Kidney (tissue), 14 donors: ENCODE data around the gene TPM1. TPM values are rescaled to one million over a fixed set of nuclear protein-coding genes. Genes with fewer than 3 reads are reported as not detected.

Experiments used
- DNase-seq, 5 donors: peaks; one replicate each; pipeline ENCODE4 v3.0.0-alpha.2; 2013 to 2020
- FAIRE-seq: peaks from 2 replicates; lab custom pipeline; 2012; peaks lifted over from hg19 to GRCh38; lab: Jason Lieb, UNC
- H3K27ac ChIP-seq, 2 donors: one replicate each; pipeline ENCODE4 v1.7.0; 2013; ENCODE audit warnings: low read depth in 2 of 2, low read length in 2 of 2, inconsistent platforms in 1 of 2
- H3K27me3 ChIP-seq: one replicate; pipeline ENCODE4 v1.7.1; 2013; ENCODE audit warnings: low read length, inconsistent platforms; ENCODE audit not compliant: control insufficient read depth, insufficient read depth
- H3K36me3 ChIP-seq, 3 donors: one replicate each; pipeline versions ENCODE4 v1.7.0 to v1.7.1; 2013; ENCODE audit warnings: low read length in 3 of 3, control low read depth in 1 of 3, inconsistent platforms in 1 of 3; ENCODE audit not compliant: insufficient read depth in 3 of 3, control insufficient read depth in 2 of 3
- H3K4me1 ChIP-seq, 3 donors: one replicate each; pipeline versions ENCODE4 v1.7.0 to v1.7.1; 2013; ENCODE audit warnings: low read length in 3 of 3, inconsistent platforms in 1 of 3, low read depth in 1 of 3; ENCODE audit not compliant: control insufficient read depth in 2 of 3, insufficient read depth in 2 of 3
- H3K4me3 ChIP-seq, 3 donors: one replicate each; pipeline versions ENCODE4 v1.7.0 to v1.8.1; 2013; ENCODE audit warnings: low read length in 3 of 3, control low read depth in 1 of 3, inconsistent platforms in 1 of 3
- H3K9ac ChIP-seq, 3 donors: one replicate each; pipeline versions ENCODE4 v1.7.0 to v1.7.1; 2013; ENCODE audit warnings: low read length in 3 of 3, control low read depth in 1 of 3, inconsistent platforms in 1 of 3
- H3K9me3 ChIP-seq, 3 donors: one replicate each; pipeline versions ENCODE4 v1.7.0 to v1.7.1; 2013; ENCODE audit warnings: low read length in 3 of 3, control low read depth in 1 of 3, inconsistent platforms in 1 of 3; ENCODE audit not compliant: control insufficient read depth in 2 of 3, insufficient read depth in 1 of 3
- intact Hi-C: fragments of 100-400 bp; cut with DNase I; formaldehyde crosslinking; loops from one replicate; pipeline ENCODE4 v1.11.1; 2022
- polyA plus RNA-seq: library from polyadenylated mRNA; stranded (reverse); fragments of 350-450 nt; fragmentation: Illumina TruSeq; extraction: RNeasy Lipid Tissue Mini Kit (QIAGEN cat#74804); gene quantifications from one replicate; pipeline ENCODE4 v1.2.3, GENCODE V29; 2014; ENCODE audit warnings: low read depth, low replicate concordance; ENCODE audit not compliant: insufficient read depth
- total RNA-seq: library from RNA; stranded (reverse); fragmentation: NEBNext Ultra II Directional; extraction: Animal tissue kit (Norgen Biotek cat#: 25700); gene quantifications from one replicate; pipeline ENCODE4 v1.2.1, GENCODE V29; 2021
- TF ChIP-seq, protein P1 (sequence below): IDR thresholded peaks from 3 replicates; pipeline ENCODE4 v1.5.1; 2012; ENCODE audit warnings: mild to moderate bottlenecking, moderate library complexity, borderline replicate concordance; ENCODE audit not compliant: insufficient read depth; ENCODE audit errors: extremely low read depth
- donor health status: control.
- donor health status: control.
- donor health status: control.
- donor health status: control.
- donor health status: control.
- donor health status: DM: yes; HTN: yes; CAD: no.
- donor health status: Normal renal cell carcinoma (clear cell type).

Gene TPM1
- total and polyA plus RNA-seq, 2 donors from 2014 or later, result 252 to 473 TPM

DNA sequence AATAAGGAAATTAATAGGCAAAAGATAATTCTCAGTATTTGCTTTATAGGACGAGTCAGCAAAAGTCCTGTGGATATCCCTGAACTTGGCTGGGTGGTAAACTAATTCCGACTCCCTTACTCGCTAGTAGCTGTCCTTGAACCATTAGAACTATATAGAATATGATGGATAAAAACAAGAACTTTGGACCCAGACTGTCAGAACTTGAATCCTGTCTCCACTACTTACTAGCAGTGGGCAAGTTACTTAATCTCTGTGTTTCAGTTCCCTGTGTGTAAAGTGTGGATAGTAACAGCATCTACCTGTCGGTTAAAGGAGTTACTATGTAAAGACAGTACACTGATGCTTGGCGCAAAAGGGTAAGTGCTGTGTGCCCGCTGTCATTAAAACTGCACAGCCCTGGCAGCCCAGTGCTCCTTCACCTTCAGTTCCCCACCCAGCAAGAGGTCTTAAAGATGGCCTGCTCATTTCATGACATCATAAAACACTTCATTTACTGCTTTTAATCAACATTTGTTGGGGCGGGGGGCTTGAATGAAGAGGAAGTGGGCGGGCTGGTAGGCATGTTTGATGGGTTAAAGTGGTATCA, 7.3 kb downstream of the TPM1 start:
- DNase-seq (no peak), FAIRE-seq (no peak)
- no peaks in the 10 kb centered on the region for H3K9me3 ChIP-seq
- peak overlapping the region in 1 of 3 donors; percentile 87 for H3K9ac ChIP-seq
- TF ChIP-seq, protein P1, sequence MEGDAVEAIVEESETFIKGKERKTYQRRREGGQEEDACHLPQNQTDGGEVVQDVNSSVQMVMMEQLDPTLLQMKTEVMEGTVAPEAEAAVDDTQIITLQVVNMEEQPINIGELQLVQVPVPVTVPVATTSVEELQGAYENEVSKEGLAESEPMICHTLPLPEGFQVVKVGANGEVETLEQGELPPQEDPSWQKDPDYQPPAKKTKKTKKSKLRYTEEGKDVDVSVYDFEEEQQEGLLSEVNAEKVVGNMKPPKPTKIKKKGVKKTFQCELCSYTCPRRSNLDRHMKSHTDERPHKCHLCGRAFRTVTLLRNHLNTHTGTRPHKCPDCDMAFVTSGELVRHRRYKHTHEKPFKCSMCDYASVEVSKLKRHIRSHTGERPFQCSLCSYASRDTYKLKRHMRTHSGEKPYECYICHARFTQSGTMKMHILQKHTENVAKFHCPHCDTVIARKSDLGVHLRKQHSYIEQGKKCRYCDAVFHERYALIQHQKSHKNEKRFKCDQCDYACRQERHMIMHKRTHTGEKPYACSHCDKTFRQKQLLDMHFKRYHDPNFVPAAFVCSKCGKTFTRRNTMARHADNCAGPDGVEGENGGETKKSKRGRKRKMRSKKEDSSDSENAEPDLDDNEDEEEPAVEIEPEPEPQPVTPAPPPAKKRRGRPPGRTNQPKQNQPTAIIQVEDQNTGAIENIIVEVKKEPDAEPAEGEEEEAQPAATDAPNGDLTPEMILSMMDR, result no peak
- H3K36me3 ChIP-seq, result no peaks in the 10 kb centered on the region
- H3K27ac ChIP-seq, result peak overlapping the region; percentile 71 to 92
- H3K4me1 ChIP-seq, result peaks cover 22 to 52% (median 44%) of the 10 kb centered on the region in 3 donors
- H3K27me3 ChIP-seq, result no peaks in the 10 kb centered on the region
- H3K4me3 ChIP-seq, result peak overlapping the region; percentile 70 to 78 (median 74)
- intact Hi-C loops, result no loop called here

DNA sequence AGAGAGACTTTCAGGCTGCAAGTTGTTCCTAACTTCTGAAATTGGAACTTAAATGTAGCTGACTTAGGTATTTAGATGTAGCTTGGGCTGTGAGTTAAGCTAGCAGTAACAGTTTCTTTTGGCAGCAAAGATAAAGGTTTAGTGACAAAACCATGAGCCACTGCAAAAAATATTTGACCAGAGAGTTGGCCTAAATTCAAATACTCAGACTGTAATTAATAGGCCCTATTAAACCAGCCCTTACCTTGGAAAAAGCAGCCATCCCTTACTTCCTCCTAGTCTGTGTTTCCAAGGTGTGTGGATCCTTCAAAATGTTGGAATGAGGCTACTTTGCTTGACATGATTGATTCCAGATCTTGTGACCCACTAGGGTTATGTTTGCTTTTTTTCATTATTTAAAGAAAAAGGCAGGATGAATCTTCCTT, 8.2 kb downstream of the TPM1 start:
- FAIRE-seq (no peak), DNase-seq (no peak)
- H3K4me1 ChIP-seq, result peaks cover 21 to 60% (median 48%) of the 10 kb centered on the region in 3 donors
- intact Hi-C loops, result no loop called here
- peak overlapping the region in 2 of 3 donors; percentile 30 to 78 for H3K4me3 ChIP-seq
- TF ChIP-seq, protein P1, result no peak
- H3K36me3 ChIP-seq, result no peaks in the 10 kb centered on the region
- no peaks in the 10 kb centered on the region for H3K27me3 ChIP-seq
- H3K27ac ChIP-seq, result peak overlapping the region; percentile 71 to 92
- no peaks in the 10 kb centered on the region for H3K9me3 ChIP-seq
- H3K9ac ChIP-seq, result peak overlapping the region in 1 of 3 donors; percentile 9

DNA sequence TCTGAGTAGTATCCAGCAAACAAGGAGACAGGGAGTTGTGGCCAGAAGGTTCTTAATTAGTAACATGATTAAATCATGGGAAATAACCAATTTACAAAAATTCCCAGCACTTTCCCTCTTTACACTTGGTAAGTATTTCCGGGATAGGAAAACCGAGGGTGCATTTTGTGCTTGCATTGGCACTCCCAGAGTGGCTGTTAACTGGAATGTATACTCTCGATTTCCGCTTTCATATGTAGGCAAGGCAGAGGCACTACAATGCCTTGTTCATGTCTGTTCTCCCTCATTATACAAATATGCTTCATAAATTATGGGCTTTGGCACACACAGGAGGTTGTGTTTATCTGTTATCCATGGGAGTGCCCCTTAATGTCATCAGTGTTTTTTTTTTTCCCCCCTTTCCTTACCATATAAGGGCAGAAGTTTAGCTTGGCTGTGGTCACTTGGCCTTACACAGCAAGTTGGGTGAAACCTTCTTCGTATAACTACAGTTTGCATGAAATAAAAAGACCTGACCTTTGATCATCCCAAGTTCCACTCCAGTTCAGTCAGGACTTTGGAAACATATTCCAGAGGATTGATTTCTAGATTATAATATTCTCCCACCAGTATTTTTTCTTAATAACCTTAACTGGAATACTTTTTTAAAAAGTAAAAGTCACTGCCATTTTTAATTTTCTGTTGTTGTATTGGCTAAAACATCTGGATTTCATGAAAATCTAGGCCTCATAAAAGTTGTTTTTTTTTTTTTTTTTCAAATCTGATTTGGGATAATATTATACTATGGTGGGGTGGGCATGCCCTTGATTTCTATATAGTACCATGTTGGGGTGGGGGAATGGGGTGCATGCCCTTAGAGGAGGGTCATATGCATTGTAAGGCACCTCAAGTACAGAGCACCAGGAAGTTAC, 8.9 kb downstream of the TPM1 start:
- TF ChIP-seq, protein P1, result no peak
- Histone ChIP-seq H3K27me3 (no peaks in the 10 kb centered on the region), H3K9me3 (no peaks in the 10 kb centered on the region), H3K36me3 (no peaks in the 10 kb centered on the region), H3K4me3 (peak overlapping the region in 2 of 3 donors; percentile 30 to 78), H3K27ac (peak overlapping the region; percentile 71 to 92), H3K9ac (no peak overlapping the region), H3K4me1 (peaks cover 17 to 60% (median 48%) of the 10 kb centered on the region in 3 donors)
- DNase-seq (peak in 2 of 5 donors; percentile 70 to 71), FAIRE-seq (no peak)
- intact Hi-C loops, result no loop called here
